Measurements from ENCODE around the gene ABCA4. TPM values are rescaled to one million over a fixed set of nuclear protein-coding genes. Genes with fewer than 3 reads are reported as not detected.

Gene ABCA4
- total RNA-seq, 1 donor from 2014 or later: 487 TPM

GRCh38 chr1:93979718-93980319 lies 141.1 kb downstream of the ABCA4 start:
- peak; percentile 29 to 45 for DNase-seq (ENCODE audit: low read depth in 2 of 2)

GRCh38 chr1:93979040-93979717 lies 141.8 kb downstream of the ABCA4 start:
- no peak for DNase-seq (ENCODE audit: low read depth in 2 of 2)

- peak in 1 of 2 donors; percentile 52 for DNase-seq (ENCODE audit: low read depth in 2 of 2)
Observed at GRCh38 chr1:93977598-93977945, 143.4 kb downstream of the ABCA4 start.

GRCh38 chr1:93976711-93977597 lies 144.0 kb downstream of the ABCA4 start:
- DNase-seq (ENCODE audit: low read depth in 2 of 2): no peak

GRCh38 chr1:93976291-93976690 lies 144.7 kb downstream of the ABCA4 start:
- DNase-seq (ENCODE audit: low read depth in 2 of 2): no peak

GRCh38 chr1:93972341-93972740 lies 148.6 kb downstream of the ABCA4 start:
- DNase-seq (ENCODE audit: low read depth in 2 of 2): no peak

- no peak for DNase-seq (ENCODE audit: low read depth in 2 of 2)
Observed at GRCh38 chr1:93969887-93970286, 151.1 kb downstream of the ABCA4 start.

GRCh38 chr1:93969371-93969770 lies 151.6 kb downstream of the ABCA4 start:
- DNase-seq (ENCODE audit: low read depth in 2 of 2): no peak

- DNase-seq (ENCODE audit: low read depth in 2 of 2): peak; percentile 15 to 78
Observed at GRCh38 chr1:93967306-93967705, 153.6 kb downstream of the ABCA4 start.

- DNase-seq (ENCODE audit: low read depth in 2 of 2): peak in 1 of 2 donors; percentile 30
Observed at GRCh38 chr1:93965888-93966287, 155.1 kb downstream of the ABCA4 start.

GRCh38 chr1:93965256-93965655 lies 155.7 kb downstream of the ABCA4 start:
- no peak for DNase-seq (ENCODE audit: low read depth in 2 of 2)

GRCh38 chr1:93964777-93965200 lies 156.2 kb downstream of the ABCA4 start:
- DNase-seq (ENCODE audit: low read depth in 2 of 2): no peak

GRCh38 chr1:93964096-93964776 lies 156.7 kb downstream of the ABCA4 start:
- no peak for DNase-seq (ENCODE audit: low read depth in 2 of 2)

GRCh38 chr1:93963585-93963984 lies 157.4 kb downstream of the ABCA4 start:
- no peak for DNase-seq (ENCODE audit: low read depth in 2 of 2)

GRCh38 chr1:93961906-93962305 lies 159.0 kb downstream of the ABCA4 start:
- DNase-seq (ENCODE audit: low read depth in 2 of 2): no peak

- no peak for DNase-seq (ENCODE audit: low read depth in 2 of 2)
Observed at GRCh38 chr1:93961443-93961842, 159.5 kb downstream of the ABCA4 start.

GRCh38 chr1:93960641-93961147 lies 160.3 kb downstream of the ABCA4 start:
- DNase-seq (ENCODE audit: low read depth in 2 of 2): no peak

- DNase-seq (ENCODE audit: low read depth in 2 of 2): no peak
Observed at GRCh38 chr1:93959413-93959812, 161.5 kb downstream of the ABCA4 start.

GRCh38 chr1:93958726-93959100 lies 162.2 kb downstream of the ABCA4 start:
- no peak for DNase-seq (ENCODE audit: low read depth in 2 of 2)

- no peak for DNase-seq (ENCODE audit: low read depth in 2 of 2)
Observed at GRCh38 chr1:93958032-93958725, 162.8 kb downstream of the ABCA4 start.

- no peak for DNase-seq (ENCODE audit: low read depth in 2 of 2)
Observed at GRCh38 chr1:93955765-93956164, 165.2 kb downstream of the ABCA4 start.
